Right lung (tissue), 5 donors: ENCODE measurements around the gene ZEB2. TPM values are rescaled to one million over a fixed set of nuclear protein-coding genes. Genes with fewer than 3 reads are reported as not detected.

ENCODE experiments used
- DNase-seq, 2 donors: peaks; one replicate each; pipeline ENCODE4 v3.0.0-alpha.2; 2013
- polyA plus RNA-seq, 5 donors: library from polyadenylated mRNA; unstranded; fragments of 120-200 nt; gene quantifications; one replicate each; pipeline versions ENCODE4 v1.2.1 to v1.2.3, GENCODE V29; 2013; ENCODE audit warnings: inconsistent platforms in 1 of 5, low replicate concordance in 1 of 5; ENCODE audit not compliant: insufficient read length in 5 of 5, insufficient read depth in 1 of 5

Gene ZEB2
- polyA plus RNA-seq, 5 donors: 180 to 273 (median 266) TPM

DNA sequence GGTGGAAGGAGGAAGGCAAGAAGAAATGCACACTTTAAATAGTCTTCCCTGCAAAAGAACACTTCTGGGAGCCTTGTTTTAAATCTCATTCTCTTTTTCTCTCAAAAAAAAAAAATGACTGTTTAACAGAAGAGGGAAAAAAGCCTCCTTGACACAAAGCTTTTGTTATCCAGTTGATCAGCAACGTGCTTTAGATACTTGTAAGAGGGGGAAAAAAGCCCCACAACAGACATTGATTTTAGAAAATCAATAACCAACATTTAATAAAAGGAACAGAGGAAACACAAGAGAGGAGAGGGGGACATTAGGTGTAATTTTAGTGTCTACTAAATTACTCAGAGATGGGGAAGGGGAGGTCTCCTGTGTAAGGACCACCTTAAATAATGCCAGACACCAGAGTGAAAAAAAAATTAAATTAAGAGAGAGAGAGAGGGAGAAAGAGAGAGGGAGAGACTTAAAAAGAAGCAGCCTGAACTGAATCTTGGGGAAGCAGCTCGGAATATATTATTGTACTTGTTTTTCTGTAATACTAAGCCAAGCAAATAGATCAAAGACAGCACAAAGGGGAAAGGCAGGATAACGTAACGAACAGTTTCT, 4.7 kb downstream of the ZEB2 start:
- DNase-seq: no peak

- no peak for DNase-seq
Observed at GRCh38 chr2:144514616-144515091, 5.3 kb downstream of the ZEB2 start.

DNA sequence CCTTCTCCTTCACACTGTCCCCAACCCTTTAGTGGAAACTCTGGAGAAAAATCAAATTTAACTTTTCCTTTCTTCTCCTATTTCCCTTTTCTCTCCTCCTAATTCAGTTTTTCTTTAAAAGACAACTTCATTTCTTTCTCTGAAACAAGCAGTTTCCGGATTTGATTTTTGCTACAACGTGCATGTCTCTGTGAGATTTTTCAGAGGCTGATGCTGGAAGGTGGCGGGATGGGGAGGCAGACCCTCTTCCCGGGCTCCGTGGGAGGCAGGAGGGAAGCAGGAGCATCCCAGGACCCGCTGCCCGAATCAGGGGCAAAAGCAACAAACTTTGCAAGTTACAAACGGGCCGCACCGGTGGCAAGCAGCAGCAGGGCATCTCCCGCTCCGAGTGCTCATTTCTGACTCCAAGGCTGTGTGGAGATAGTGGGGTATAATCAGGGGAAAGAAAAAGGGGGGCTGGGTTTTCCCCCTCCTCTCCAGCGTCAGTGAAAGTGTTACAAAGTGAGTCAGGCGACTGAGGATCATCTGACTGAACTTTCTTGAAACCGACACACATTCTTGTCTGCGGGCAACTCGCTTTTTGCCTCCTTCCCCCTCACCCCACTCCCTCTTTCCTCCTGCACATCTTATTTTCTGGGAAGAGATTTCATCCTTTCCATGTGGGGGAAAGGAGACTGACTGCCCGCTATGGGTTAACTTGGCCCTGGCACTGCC, 6.4 kb downstream of the ZEB2 start:
- no peak for DNase-seq

- no peak for DNase-seq
Observed at GRCh38 chr2:144512891-144513351, 7.0 kb downstream of the ZEB2 start.

DNA sequence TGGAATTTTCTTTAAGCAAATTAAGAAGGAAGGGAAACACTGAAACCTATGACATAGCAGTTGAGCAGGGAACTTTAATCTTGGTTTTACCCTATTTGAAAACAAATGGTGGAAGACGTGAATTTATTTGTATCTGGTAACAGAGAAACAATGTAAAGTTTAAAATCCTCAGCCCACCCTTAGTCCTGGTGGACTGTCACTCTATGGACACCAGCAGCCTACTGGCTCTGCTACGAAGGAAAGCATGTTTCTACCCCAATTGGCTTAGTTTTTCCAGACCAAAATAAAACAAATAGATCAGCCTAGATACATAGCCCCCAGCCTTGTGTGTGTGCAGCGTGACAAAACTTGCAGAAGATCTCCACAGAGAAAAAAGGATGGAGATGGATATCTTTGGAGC, 7.4 kb downstream of the ZEB2 start:
- no peak for DNase-seq

DNA sequence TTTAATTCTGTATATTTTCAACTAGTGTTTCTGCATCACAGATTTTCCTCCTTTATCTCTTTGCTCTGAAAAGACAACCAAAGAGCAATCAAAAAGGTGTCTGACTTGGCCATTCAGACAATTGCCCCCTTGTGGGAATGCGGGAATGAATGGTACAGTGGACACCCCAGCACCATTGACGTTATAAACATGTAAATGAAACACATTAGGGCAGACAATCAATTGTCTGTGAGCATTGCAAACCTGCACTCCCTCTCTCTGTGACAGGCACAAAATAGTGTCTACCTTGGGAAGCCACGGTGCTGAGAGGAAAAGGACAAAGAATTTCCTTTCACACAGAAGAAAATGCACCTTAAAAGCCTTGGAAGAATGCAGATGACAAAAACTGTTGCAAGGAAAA, 8.0 kb downstream of the ZEB2 start:
- no peak for DNase-seq

- DNase-seq: no peak
Observed at GRCh38 chr2:144511226-144511810, 8.6 kb downstream of the ZEB2 start.

DNA sequence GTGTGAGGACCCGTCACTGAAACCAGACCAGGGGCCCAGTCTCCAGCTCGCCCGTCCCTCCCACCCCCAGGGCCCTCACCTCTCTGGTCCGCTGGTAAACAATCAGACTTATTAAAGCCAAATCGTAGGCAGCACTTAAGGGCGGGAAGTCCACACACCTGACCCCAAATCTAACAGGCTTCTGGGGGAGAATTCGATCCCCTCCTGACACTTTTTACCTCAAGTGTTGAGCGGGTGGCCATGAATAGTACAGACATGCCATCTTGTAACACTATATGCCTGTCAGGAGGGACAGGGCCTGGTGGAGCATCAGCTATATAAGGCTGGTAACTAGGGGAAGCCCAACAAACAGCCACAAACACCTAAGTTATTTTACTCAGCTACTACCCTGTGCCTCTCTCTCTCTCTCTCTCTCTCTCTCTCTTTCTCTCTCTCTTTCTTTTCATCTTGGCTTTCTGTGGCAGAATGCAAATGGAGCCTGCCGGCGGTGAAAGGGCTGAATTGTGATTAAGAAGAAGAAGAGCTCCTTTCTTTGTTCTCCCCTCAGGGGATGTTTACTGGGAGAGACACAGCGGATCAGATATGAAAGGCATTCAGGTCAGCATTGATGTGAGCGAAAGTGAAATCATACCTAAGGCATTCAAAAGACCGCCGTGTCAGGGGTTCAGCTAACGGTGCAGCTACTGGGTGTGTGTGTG, 9.5 kb downstream of the ZEB2 start:
- no peak for DNase-seq

DNA sequence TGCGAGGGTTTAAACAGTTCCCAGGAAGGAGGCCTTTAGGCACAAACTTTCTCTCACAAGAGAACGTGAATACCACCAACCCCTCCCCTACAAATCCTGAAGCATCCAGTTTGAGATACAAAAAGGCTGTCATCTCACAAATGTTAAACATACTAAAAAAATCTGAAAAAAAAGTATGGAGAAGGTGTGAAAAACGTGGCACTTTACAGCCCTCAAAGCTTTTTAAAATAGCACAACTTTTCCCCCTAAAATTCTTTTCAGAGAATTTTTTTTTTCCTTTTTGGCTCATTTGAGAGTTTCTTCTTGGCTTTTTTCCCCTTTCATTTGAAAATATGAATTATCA, 10.1 kb downstream of the ZEB2 start:
- DNase-seq: no peak

GRCh38 chr2:144509001-144509878, 10.7 kb downstream of the ZEB2 start:
- DNase-seq: no peak

- no peak for DNase-seq
Observed at GRCh38 chr2:144508172-144508851, 11.6 kb downstream of the ZEB2 start.

GRCh38 chr2:144507441-144508171, 12.3 kb downstream of the ZEB2 start:
- no peak for DNase-seq

- DNase-seq: no peak
Observed at GRCh38 chr2:144505245-144505831, 14.6 kb downstream of the ZEB2 start.

DNA sequence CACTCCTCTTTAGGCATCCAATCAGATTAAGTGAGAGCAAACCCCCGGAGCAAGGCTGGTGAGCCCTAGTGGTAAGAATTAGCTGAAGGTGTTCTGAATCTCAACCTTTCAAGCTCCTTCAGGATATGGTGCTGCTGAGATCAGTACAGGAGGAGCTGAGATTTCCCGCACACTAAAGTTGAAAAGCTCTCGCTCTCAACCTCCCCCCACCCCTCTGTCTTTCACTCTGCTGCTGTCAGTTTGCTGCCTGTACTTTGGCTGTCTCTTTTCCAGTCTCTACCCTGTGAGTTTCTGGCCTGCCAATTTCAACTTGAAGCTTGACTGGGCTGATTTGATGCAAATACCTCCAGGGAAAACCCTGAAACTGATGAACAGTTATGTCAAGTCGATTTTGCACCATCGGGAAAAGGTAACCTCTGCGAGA, 15.7 kb downstream of the ZEB2 start:
- DNase-seq: no peak

DNA sequence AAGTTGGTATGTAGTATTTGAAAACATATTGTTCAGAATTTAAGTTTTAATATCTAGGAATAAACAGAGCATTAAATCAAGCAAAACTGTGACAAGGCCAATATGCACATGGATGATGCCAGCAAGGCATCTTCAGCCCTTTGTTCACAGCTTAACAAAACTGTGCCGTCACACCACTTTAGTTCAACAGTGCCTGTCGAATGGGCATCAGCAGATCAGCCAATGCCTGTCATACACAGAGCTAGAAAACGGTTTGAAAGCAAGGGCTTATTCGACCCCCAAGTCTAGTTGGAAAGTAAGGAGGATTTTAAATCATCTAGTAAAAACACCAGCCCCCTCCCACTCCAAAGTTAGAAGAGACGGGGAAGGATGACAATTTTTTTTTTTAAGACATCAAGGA, 16.7 kb downstream of the ZEB2 start:
- DNase-seq: no peak

DNA sequence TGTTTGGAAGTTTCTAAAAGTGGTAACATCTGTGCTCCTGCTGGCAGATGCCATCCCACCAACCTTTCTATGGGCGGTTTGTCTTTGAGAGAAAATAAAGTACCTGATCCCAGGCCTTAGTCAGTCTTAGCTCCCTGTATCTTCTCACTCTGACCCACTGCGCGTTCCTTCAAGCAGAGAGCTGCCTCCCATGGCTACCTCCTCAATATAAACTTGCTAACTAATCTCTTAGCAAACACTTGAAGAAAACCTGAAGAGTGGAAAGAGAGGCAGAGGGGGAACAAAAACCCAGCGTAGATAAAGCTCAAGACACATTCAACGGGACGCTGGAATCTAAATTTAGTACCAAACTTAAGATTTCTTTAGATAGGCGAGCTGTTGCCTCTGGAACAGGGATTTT, 17.6 kb downstream of the ZEB2 start:
- DNase-seq: no peak

DNA sequence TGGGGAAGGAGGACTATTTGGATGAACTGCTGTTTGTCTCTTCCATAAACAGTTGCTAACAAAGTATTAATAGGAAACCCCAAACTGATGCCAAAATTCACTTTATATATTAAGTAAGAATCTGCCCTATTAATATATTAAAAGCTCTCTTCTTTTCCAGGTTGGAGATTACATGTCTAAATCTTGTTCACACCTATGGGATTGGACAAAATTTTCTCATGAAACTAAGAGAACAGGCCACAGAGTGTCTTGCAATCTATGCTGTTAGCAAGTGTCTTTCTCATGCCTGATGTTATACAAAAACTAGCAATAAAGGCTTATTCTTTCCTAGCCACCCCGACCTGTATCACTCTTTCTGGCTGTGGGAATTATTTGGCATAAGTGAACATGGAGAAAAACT, 18.3 kb downstream of the ZEB2 start:
- no peak for DNase-seq

DNA sequence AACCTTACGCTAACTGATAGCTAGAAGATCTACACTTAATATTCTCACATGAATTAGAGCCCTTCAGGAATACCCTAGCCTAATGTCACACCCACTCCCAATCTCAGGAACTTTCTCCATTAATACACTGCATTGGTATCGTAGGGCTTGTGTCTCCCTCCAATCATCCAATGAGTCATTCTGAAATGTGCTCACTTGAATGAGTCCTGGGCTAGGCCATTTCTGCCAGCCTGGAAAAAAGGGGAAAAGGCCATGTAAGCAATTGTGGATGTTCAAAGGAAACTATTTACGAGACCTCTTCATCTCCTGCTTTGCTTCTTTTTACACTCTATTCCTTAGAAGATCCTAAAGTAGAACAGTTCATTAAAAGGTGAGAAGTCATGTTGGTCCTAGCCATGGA, 18.8 kb downstream of the ZEB2 start:
- no peak for DNase-seq

DNA sequence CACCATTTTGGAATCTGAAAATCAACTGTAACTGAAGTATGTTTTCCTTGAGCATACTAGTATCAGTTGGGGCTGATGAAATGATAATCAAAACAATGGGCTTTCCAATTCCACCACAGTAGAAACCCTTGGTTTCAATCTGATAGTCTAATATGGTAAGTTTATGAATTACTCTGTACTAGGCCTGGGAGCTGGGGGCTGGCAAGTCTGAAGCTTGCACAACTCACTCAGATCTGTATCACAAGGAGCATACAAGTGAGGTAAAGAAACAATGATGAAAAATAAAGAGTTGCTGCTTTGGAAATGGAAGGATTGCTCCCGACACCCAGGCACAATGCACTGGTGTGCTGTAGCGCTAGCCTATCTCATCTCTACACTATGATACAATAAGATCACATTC, 19.4 kb downstream of the ZEB2 start:
- DNase-seq: no peak

DNA sequence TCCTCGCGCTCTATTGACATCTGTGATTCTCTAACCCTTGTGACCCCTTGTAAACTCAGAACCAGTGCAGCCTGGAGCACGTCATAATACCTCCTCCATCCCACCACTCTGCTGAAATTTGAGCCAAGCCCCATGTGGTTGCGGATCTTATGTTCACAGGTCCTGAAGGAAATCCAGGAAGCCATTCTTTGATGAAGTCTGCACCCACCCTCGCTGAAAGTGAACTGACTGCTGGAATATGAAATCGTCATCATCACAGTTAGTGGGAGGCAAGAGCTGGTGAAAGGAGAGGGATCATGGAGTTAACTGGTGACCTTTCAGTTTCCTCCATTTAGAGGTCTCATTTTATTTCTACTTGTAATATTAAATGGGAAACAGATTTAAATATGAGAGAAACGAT, 21.6 kb downstream of the ZEB2 start:
- no peak for DNase-seq
